GM23248 (cell line): ENCODE data around the gene ABCB9. TPM values are rescaled to one million over a fixed set of nuclear protein-coding genes. Genes with fewer than 3 reads are reported as not detected.
A peak's percentile ranks its signal among the peaks of the same experiment; 100 is the strongest.

Experiments used
- DNase-seq: peaks from one replicate; pipeline ENCODE4 v3.0.0-alpha.2; 2015
- H2AFZ ChIP-seq: fragments of 200-600 bp; sonication (generic); 2 replicates; pipeline ENCODE4 v1.6.1; 2016; ENCODE audit warnings: antibody characterized with exemption
- H3F3A ChIP-seq: fragments of 200-600 bp; sonication (generic); 2 replicates; pipeline ENCODE4 v1.6.1; 2016; ENCODE audit warnings: mild to moderate bottlenecking, antibody characterized with exemption, mixed run types; ENCODE audit not compliant: insufficient read depth
- H3K27ac ChIP-seq: fragments of 200-600 bp; sonication (generic); 2 replicates; pipeline ENCODE4 v1.5.1; 2016; ENCODE audit warnings: mild to moderate bottlenecking
- H3K27me3 ChIP-seq: fragments of 200-600 bp; sonication (generic); replicated peaks from 2 replicates; pipeline ENCODE4 v1.6.1; 2016; ENCODE audit warnings: mild to moderate bottlenecking; ENCODE audit not compliant: insufficient read depth
- H3K36me3 ChIP-seq: fragments of 200-600 bp; sonication (generic); 2 replicates; pipeline ENCODE4 v1.6.1; 2016; ENCODE audit warnings: low read depth, mild to moderate bottlenecking
- H3K4me1 ChIP-seq: fragments of 200-600 bp; sonication (generic); 2 replicates; pipeline ENCODE4 v1.6.1; 2016; ENCODE audit warnings: mild to moderate bottlenecking; ENCODE audit not compliant: insufficient read depth
- H3K4me2 ChIP-seq: fragments of 200-600 bp; sonication (generic); one replicate; pipeline ENCODE4 v1.6.1; 2016; ENCODE audit warnings: mild to moderate bottlenecking; ENCODE audit not compliant: unreplicated experiment
- H3K4me3 ChIP-seq: fragments of 200-600 bp; sonication (generic); 2 replicates; pipeline ENCODE4 v1.5.1; 2016; ENCODE audit warnings: mild to moderate bottlenecking
- H3K79me2 ChIP-seq: fragments of 200-600 bp; sonication (generic); 2 replicates; pipeline ENCODE4 v1.6.1; 2016; ENCODE audit warnings: mild to moderate bottlenecking; ENCODE audit not compliant: insufficient read depth
- H3K9ac ChIP-seq: fragments of 200-600 bp; sonication (generic); 2 replicates; pipeline ENCODE4 v1.6.1; 2016; ENCODE audit warnings: mild to moderate bottlenecking
- H3K9me2 ChIP-seq: fragments of 200-600 bp; sonication (generic); 2 replicates; pipeline ENCODE4 v1.6.1; 2016; ENCODE audit warnings: mixed run types, mild to moderate bottlenecking, moderate library complexity; ENCODE audit not compliant: insufficient read depth
- H3K9me3 ChIP-seq: fragments of 200-600 bp; sonication (generic); one replicate; pipeline ENCODE4 v1.6.1; 2017; ENCODE audit warnings: low read depth
- H4K20me1 ChIP-seq: fragments of 200-600 bp; sonication (generic); 2 replicates; pipeline ENCODE4 v1.6.0; 2016; ENCODE audit not compliant: insufficient read depth
- EZH2 ChIP-seq: fragments of 200-600 bp; sonication (generic); IDR thresholded peaks from 2 replicates; pipeline ENCODE4 v1.6.1; 2018; ENCODE audit warnings: antibody characterized with exemption, mild to moderate bottlenecking; ENCODE audit not compliant: insufficient read depth, poor library complexity, severe bottlenecking
- EZH2phosphoT487 ChIP-seq: fragments of 200-600 bp; sonication (generic); IDR thresholded peaks from 2 replicates; pipeline ENCODE4 v1.6.1; 2018; ENCODE audit warnings: antibody characterized with exemption, moderate library complexity, mild to moderate bottlenecking, low read depth; ENCODE audit not compliant: insufficient read depth
- WGBS, 2 experiments: methylation state at CpG; one replicate each; pipeline ENCODE4 v1.1.6; 2015 to 2017; ENCODE audit warnings: low lambda C conversion rate in 2 of 2, low coverage in 1 of 2; ENCODE audit errors: missing lambda C conversion rate in 2 of 2; 5-methylcytosine and 5-hydroxymethylcytosine counted together
- in situ Hi-C: fragments of 300-500 bp; cut with MboI; formaldehyde crosslinking; loops from 2 replicates; pipeline ENCODE4 v1.15.0; 2020
- polyA plus RNA-seq: library from polyadenylated mRNA; unstranded; fragments of >200 nt; fragmentation: Nextera tagmentation; extraction: Ambion mirVana; gene quantifications from 2 replicates; pipeline ENCODE4 v1.2.1, GENCODE V29; 2016
- total RNA-seq: library from RNA; depleted of rRNA; stranded (reverse); fragments of >200 nt; shearing (Covaris generic); gene quantifications from 2 replicates; pipeline ENCODE4 v1.2.3, GENCODE V29; 2014

Gene ABCB9
- total and polyA plus RNA-seq, 2 experiments from 2014 or later = 2.2 to 4.4 TPM

GRCh38 chr12:122984612-122985337 lies 18.5 kb upstream of the ABCB9 start:
- Histone ChIP-seq H3K4me3 (no peak overlapping the region), H3F3A (no peaks in the 10 kb centered on the region), H3K9ac (no peak overlapping the region), H3K9me2 (no peaks in the 10 kb centered on the region), H2AFZ (no peak overlapping the region), H3K9me3 (no peaks in the 10 kb centered on the region), H3K4me1 (peaks cover 11% of the 10 kb centered on the region; the same call in 1 of the 2 replicates), H3K79me2 (peaks cover 32% of the 10 kb centered on the region), H4K20me1 (no peaks in the 10 kb centered on the region), H3K4me2 (no peak overlapping the region), H3K27me3 (no peaks in the 10 kb centered on the region), H3K27ac (no peak overlapping the region), H3K36me3 (no peaks in the 10 kb centered on the region)
- WGBS, 2 experiments = 71 to 74% methylated on average over 34 of the region's 34 CpGs
- no peak for TF ChIP-seq EZH2
- no peak for DNase-seq
- in situ Hi-C loops = no loop called here

- DNase-seq = no peak
- Histone ChIP-seq H3K36me3 (no peaks in the 10 kb centered on the region), H3F3A (no peaks in the 10 kb centered on the region), H4K20me1 (no peaks in the 10 kb centered on the region), H3K9me3 (no peaks in the 10 kb centered on the region), H3K4me1 (peaks cover 11% of the 10 kb centered on the region; the same call in 1 of the 2 replicates), H3K4me2 (no peak overlapping the region), H3K27me3 (no peaks in the 10 kb centered on the region), H3K79me2 (peaks cover 40% of the 10 kb centered on the region), H3K9me2 (no peaks in the 10 kb centered on the region), H2AFZ (no peak overlapping the region), H3K27ac (no peak overlapping the region), H3K4me3 (no peak overlapping the region), H3K9ac (no peak overlapping the region)
- TF ChIP-seq EZH2 (no peak), EZH2phosphoT487 (no peak)
- in situ Hi-C loops = no loop called here
- 66 to 72% methylated on average over 9 of the region's 9 CpGs for WGBS, 2 experiments
Observed at GRCh38 chr12:122983789-122984515, 17.7 kb upstream of the ABCB9 start.

GRCh38 chr12:122982963-122983788 lies 16.9 kb upstream of the ABCB9 start:
- Histone ChIP-seq H3K4me2 (no peak overlapping the region), H3K4me3 (no peak overlapping the region), H3K4me1 (peaks cover 11% of the 10 kb centered on the region; the same call in 1 of the 2 replicates), H3K36me3 (no peaks in the 10 kb centered on the region), H3K9me3 (no peaks in the 10 kb centered on the region), H3F3A (no peaks in the 10 kb centered on the region), H3K27ac (no peak overlapping the region), H3K79me2 (peaks cover 47% of the 10 kb centered on the region), H3K9ac (peak overlapping the region; percentile 89; the same call in 1 of the 2 replicates), H3K27me3 (no peaks in the 10 kb centered on the region), H3K9me2 (no peaks in the 10 kb centered on the region), H2AFZ (no peak overlapping the region), H4K20me1 (no peaks in the 10 kb centered on the region)
- TF ChIP-seq EZH2 (no peak), EZH2phosphoT487 (no peak)
- in situ Hi-C loops = no loop called here
- DNase-seq = no peak
- WGBS, 2 experiments = 75 to 77% methylated on average over 20 to 21 of the region's 21 CpGs

- H3K27ac ChIP-seq = no peak overlapping the region
- no peaks in the 10 kb centered on the region for H3K9me2 ChIP-seq
- no peak overlapping the region for H2AFZ ChIP-seq
- no peaks in the 10 kb centered on the region for H3K9me3 ChIP-seq
- in situ Hi-C loops = no loop called here
- no peaks in the 10 kb centered on the region for H3K27me3 ChIP-seq
- 65 to 76% methylated on average over 11 of the region's 11 CpGs for WGBS, 2 experiments
- peaks cover 11% of the 10 kb centered on the region; the same call in 1 of the 2 replicates for H3K4me1 ChIP-seq
- H3K4me3 ChIP-seq = peak overlapping the region; percentile 95
- no peaks in the 10 kb centered on the region for H4K20me1 ChIP-seq
- no peak overlapping the region for H3K4me2 ChIP-seq
- DNase-seq = no peak
- H3K9ac ChIP-seq = peak overlapping the region; percentile 89
- no peaks in the 10 kb centered on the region for H3K36me3 ChIP-seq
- no peaks in the 10 kb centered on the region for H3F3A ChIP-seq
- TF ChIP-seq EZH2 (no peak), EZH2phosphoT487 (no peak)
- H3K79me2 ChIP-seq = peaks cover 54% of the 10 kb centered on the region
Observed at GRCh38 chr12:122982477-122982815, 16.2 kb upstream of the ABCB9 start.
